C4-2B (cell line): Measurements from ENCODE around the gene CWC27.

Experiments
- CTCF ChIP-seq: fragments of 450-650 bp; conservative IDR thresholded peaks from 2 replicates; pipeline ENCODE4 v1.5.1; 2017; ENCODE audit warnings: mild to moderate bottlenecking
- ZFX ChIP-seq: fragments of 450-650 bp; IDR thresholded peaks from 2 replicates; pipeline ENCODE4 v1.6.1; 2017

GRCh38 chr5:64972591-64972990, 203.9 kb downstream of the CWC27 start:
- TF ChIP-seq CTCF (no peak), ZFX (no peak)
